Measurements from ENCODE around the gene PRR22.

Gene PRR22

GRCh38 chr19:5825178-5825577 lies 40.6 kb upstream of the PRR22 start:
- H3K36me3 ChIP-seq (ENCODE audit: control insufficient read depth, insufficient read depth, low read length), result no peaks in the 10 kb centered on the region
- no CpG with 5 or more reads among the region's 21 CpGs for WGBS (ENCODE audit: insufficient coverage, insufficient read length)
- no peak overlapping the region for H3K4me3 ChIP-seq (ENCODE audit: low read length)

GRCh38 chr19:5824751-5825150 lies 40.2 kb upstream of the PRR22 start:
- H3K9me3 ChIP-seq (ENCODE audit: control insufficient read depth, insufficient read depth, low read length), result no peaks in the 10 kb centered on the region
- no peak overlapping the region for H3K27ac ChIP-seq (ENCODE audit: low read length)
- WGBS (ENCODE audit: insufficient coverage, insufficient read length), result no CpG with 5 or more reads among the region's 10 CpGs
- H3K27me3 ChIP-seq (ENCODE audit: control insufficient read depth, insufficient read depth, low read length), result no peaks in the 10 kb centered on the region
- H3K4me1 ChIP-seq (ENCODE audit: control insufficient read depth, insufficient read depth, low read length), result peaks cover 5% of the 10 kb centered on the region
- H3K4me3 ChIP-seq (ENCODE audit: low read length), result no peak overlapping the region
- no peaks in the 10 kb centered on the region for H3K36me3 ChIP-seq (ENCODE audit: control insufficient read depth, insufficient read depth, low read length)
- DNase-seq (ENCODE audit: low read depth, low spot score), result no peak

More at GRCh38 chr19:5825178-5825577, 40.6 kb upstream of the PRR22 start:
- no peak for DNase-seq (ENCODE audit: low read depth, low spot score)
- Histone ChIP-seq H3K27ac (ENCODE audit: low read length) (no peak overlapping the region), H3K27me3 (ENCODE audit: control insufficient read depth, insufficient read depth, low read length) (no peaks in the 10 kb centered on the region), H3K4me1 (ENCODE audit: control insufficient read depth, insufficient read depth, low read length) (peaks cover 5% of the 10 kb centered on the region), H3K9me3 (ENCODE audit: control insufficient read depth, insufficient read depth, low read length) (no peaks in the 10 kb centered on the region)

- H3K4me1 ChIP-seq (ENCODE audit: control insufficient read depth, insufficient read depth, low read length), result peaks cover 5% of the 10 kb centered on the region
- H3K9me3 ChIP-seq (ENCODE audit: control insufficient read depth, insufficient read depth, low read length), result no peaks in the 10 kb centered on the region
- WGBS (ENCODE audit: insufficient coverage, insufficient read length), result no CpG with 5 or more reads among the region's 30 CpGs
- no peak for DNase-seq (ENCODE audit: low read depth, low spot score)
- H3K36me3 ChIP-seq (ENCODE audit: control insufficient read depth, insufficient read depth, low read length), result no peaks in the 10 kb centered on the region
- no peak overlapping the region for H3K27ac ChIP-seq (ENCODE audit: low read length)
- no peaks in the 10 kb centered on the region for H3K27me3 ChIP-seq (ENCODE audit: control insufficient read depth, insufficient read depth, low read length)
- H3K4me3 ChIP-seq (ENCODE audit: low read length), result no peak overlapping the region
Observed at GRCh38 chr19:5823579-5824281, 39.2 kb upstream of the PRR22 start.

DNA sequence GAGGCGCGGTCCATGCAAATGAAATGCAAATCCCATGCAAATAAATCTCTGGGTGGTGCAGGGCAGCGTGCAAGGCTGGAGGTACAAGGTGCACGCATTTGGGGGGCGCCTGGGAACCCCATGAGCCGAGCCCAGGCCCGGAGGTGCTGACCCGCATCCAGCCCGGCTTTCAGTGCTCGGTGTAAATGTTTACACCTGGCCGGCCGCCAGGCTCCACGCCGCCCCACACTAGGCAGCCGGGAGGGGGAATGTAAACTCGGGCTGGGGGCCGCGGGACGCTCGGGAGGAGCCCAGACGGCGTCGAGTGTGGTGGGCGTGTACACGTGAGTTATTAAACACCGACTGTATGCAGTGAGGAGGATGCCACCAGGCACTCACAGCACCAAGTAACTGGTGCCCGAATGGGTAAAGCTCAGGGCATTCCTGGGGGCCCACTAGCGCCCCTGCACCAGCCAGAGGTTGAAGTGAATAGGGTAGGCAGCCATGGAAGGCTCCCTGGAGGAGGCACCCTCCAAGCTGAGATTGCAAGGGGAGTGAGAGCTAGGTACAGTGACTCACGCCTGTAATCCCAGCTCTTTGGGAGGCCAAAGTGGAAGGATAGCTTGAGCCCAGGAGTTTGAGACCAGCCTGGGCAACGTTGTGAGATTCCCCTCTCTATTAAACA lies 37.8 kb upstream of the PRR22 start:
- Histone ChIP-seq H3K27ac (ENCODE audit: low read length) (no peak overlapping the region), H3K9me3 (ENCODE audit: control insufficient read depth, insufficient read depth, low read length) (no peaks in the 10 kb centered on the region), H3K36me3 (ENCODE audit: control insufficient read depth, insufficient read depth, low read length) (no peaks in the 10 kb centered on the region), H3K4me1 (ENCODE audit: control insufficient read depth, insufficient read depth, low read length) (peaks cover 5% of the 10 kb centered on the region), H3K4me3 (ENCODE audit: low read length) (no peak overlapping the region), H3K27me3 (ENCODE audit: control insufficient read depth, insufficient read depth, low read length) (no peaks in the 10 kb centered on the region)
- no CpG with 5 or more reads among the region's 30 CpGs for WGBS (ENCODE audit: insufficient coverage, insufficient read length)
- no peak for DNase-seq (ENCODE audit: low read depth, low spot score)

DNA sequence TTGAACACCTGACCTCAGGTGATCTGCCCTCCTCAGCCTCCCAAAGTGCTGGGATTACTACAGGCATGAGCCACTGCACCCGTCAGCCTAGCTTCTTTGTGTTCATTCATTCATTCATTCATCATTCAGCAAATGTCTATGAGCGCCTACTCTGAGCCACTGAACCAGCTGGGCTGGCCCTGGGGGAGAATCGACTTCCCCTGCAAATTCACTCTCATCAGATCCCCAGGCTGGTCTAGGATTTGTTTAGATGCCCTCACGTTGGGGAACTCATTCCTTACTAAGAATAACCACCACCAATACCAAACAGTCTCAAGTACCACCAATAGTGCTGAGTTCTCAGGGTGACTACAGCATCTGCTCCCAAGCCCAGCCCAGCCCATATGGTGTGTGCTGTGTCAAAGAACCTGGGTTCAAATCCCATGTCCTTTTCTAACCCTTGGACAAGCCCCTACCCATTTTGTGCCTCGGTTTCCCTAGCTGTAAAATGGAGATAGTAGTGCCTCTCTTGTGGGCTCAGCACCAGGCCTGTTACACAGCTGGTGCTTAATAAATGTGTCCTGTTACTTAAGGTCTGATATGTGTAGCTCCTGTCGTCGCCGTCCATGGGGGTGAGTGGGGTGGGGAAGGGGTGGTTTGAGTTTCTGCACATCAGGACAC lies 37.1 kb upstream of the PRR22 start:
- Histone ChIP-seq H3K4me1 (ENCODE audit: control insufficient read depth, insufficient read depth, low read length) (peaks cover 3% of the 10 kb centered on the region; the same call in 1 of the 2 replicates), H3K4me3 (ENCODE audit: low read length) (no peak overlapping the region), H3K36me3 (ENCODE audit: control insufficient read depth, insufficient read depth, low read length) (no peaks in the 10 kb centered on the region), H3K27ac (ENCODE audit: low read length) (no peak overlapping the region), H3K9me3 (ENCODE audit: control insufficient read depth, insufficient read depth, low read length) (no peaks in the 10 kb centered on the region), H3K27me3 (ENCODE audit: control insufficient read depth, insufficient read depth, low read length) (no peaks in the 10 kb centered on the region)
- no CpG with 5 or more reads among the region's 8 CpGs for WGBS (ENCODE audit: insufficient coverage, insufficient read length)
- DNase-seq (ENCODE audit: low read depth, low spot score), result no peak

DNA sequence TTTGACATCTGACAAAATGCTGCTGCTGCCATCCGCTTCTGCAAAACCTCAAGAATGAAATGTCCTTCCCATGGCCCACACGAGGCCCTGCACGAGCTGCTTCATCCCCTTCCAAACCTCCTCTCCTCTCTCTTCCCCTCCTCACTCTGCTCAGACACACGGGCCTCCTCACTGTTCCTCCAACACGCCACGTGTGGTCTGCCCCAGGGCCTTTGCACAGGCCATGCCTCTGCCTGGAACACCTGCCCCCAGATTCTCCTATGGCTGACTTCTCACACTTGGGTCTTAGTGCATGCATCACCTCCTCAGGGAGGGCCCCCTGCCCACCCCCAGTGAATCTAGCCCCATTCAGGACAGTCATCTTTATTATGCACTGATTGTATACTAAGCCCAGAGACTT lies 36.2 kb upstream of the PRR22 start:
- H3K36me3 ChIP-seq (ENCODE audit: control insufficient read depth, insufficient read depth, low read length), result no peaks in the 10 kb centered on the region
- WGBS (ENCODE audit: insufficient coverage, insufficient read length), result no CpG with 5 or more reads among the region's 6 CpGs
- no peak for DNase-seq (ENCODE audit: low read depth, low spot score)
- H3K9me3 ChIP-seq (ENCODE audit: control insufficient read depth, insufficient read depth, low read length), result no peaks in the 10 kb centered on the region
- H3K27me3 ChIP-seq (ENCODE audit: control insufficient read depth, insufficient read depth, low read length), result no peaks in the 10 kb centered on the region
- no peak overlapping the region for H3K27ac ChIP-seq (ENCODE audit: low read length)
- no peak overlapping the region for H3K4me3 ChIP-seq (ENCODE audit: low read length)
- no peaks in the 10 kb centered on the region for H3K4me1 ChIP-seq (ENCODE audit: control insufficient read depth, insufficient read depth, low read length)

DNA sequence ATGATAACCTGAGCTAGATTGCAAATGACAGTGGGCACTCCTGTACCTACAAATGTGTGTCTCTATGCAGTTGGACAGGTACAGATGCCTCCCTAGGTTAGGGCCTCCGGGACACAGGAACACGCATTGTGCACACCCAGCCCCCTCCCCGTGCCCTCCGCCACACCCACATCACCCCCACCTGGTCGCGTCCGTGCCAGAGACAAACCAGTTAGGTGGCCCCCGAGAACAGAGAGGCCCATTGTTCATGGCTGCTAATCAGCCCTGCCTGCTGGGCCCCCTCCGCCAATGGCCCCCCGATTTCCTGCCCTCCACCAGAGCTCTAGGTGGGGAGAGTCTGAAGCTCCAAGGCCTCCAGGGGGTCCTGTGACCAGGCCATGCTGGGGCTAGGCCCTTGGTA lies 34.0 kb upstream of the PRR22 start:
- no peak overlapping the region for H3K27ac ChIP-seq (ENCODE audit: low read length)
- no peaks in the 10 kb centered on the region for H3K9me3 ChIP-seq (ENCODE audit: control insufficient read depth, insufficient read depth, low read length)
- WGBS (ENCODE audit: insufficient coverage, insufficient read length), result no CpG with 5 or more reads among the region's 10 CpGs
- no peaks in the 10 kb centered on the region for H3K4me1 ChIP-seq (ENCODE audit: control insufficient read depth, insufficient read depth, low read length)
- no peaks in the 10 kb centered on the region for H3K36me3 ChIP-seq (ENCODE audit: control insufficient read depth, insufficient read depth, low read length)
- no peak for DNase-seq (ENCODE audit: low read depth, low spot score)
- no peak overlapping the region for H3K4me3 ChIP-seq (ENCODE audit: low read length)
- no peaks in the 10 kb centered on the region for H3K27me3 ChIP-seq (ENCODE audit: control insufficient read depth, insufficient read depth, low read length)

- WGBS (ENCODE audit: insufficient coverage, insufficient read length), result no CpG with 5 or more reads among the region's 2 CpGs
- H3K9me3 ChIP-seq (ENCODE audit: control insufficient read depth, insufficient read depth, low read length), result no peaks in the 10 kb centered on the region
- DNase-seq (ENCODE audit: low read depth, low spot score), result no peak
- no peak overlapping the region for H3K4me3 ChIP-seq (ENCODE audit: low read length)
- H3K27me3 ChIP-seq (ENCODE audit: control insufficient read depth, insufficient read depth, low read length), result no peaks in the 10 kb centered on the region
- H3K27ac ChIP-seq (ENCODE audit: low read length), result no peak overlapping the region
- no peaks in the 10 kb centered on the region for H3K4me1 ChIP-seq (ENCODE audit: control insufficient read depth, insufficient read depth, low read length)
- H3K36me3 ChIP-seq (ENCODE audit: control insufficient read depth, insufficient read depth, low read length), result no peaks in the 10 kb centered on the region
Observed at GRCh38 chr19:5817218-5817617, 32.7 kb upstream of the PRR22 start.

DNA sequence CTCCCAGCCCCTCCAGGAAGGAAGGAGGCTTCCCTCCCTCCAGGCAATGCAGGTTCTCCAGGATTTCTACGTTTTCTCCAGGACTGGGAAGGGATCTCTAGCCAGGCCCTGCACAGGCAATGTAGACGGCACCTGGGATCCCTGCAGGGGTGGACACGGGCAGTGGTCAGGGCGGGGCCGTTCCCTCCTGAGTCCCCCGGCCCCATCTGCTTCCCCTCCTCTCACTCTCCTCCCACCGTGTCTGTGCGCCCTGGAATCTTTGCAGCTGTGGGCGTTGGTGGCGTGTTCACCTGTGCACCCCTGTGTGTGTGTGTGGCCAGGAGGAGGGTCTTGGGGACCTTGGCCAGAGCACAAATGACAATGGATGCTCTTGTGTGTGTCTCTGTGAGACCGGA lies 30.3 kb upstream of the PRR22 start:
- Histone ChIP-seq H3K36me3 (ENCODE audit: control insufficient read depth, insufficient read depth, low read length) (no peaks in the 10 kb centered on the region), H3K27me3 (ENCODE audit: control insufficient read depth, insufficient read depth, low read length) (no peaks in the 10 kb centered on the region), H3K4me1 (ENCODE audit: control insufficient read depth, insufficient read depth, low read length) (no peaks in the 10 kb centered on the region), H3K4me3 (ENCODE audit: low read length) (no peak overlapping the region), H3K27ac (ENCODE audit: low read length) (no peak overlapping the region), H3K9me3 (ENCODE audit: control insufficient read depth, insufficient read depth, low read length) (no peaks in the 10 kb centered on the region)
- no peak for DNase-seq (ENCODE audit: low read depth, low spot score)
- no CpG with 5 or more reads among the region's 11 CpGs for WGBS (ENCODE audit: insufficient coverage, insufficient read length)

DNA sequence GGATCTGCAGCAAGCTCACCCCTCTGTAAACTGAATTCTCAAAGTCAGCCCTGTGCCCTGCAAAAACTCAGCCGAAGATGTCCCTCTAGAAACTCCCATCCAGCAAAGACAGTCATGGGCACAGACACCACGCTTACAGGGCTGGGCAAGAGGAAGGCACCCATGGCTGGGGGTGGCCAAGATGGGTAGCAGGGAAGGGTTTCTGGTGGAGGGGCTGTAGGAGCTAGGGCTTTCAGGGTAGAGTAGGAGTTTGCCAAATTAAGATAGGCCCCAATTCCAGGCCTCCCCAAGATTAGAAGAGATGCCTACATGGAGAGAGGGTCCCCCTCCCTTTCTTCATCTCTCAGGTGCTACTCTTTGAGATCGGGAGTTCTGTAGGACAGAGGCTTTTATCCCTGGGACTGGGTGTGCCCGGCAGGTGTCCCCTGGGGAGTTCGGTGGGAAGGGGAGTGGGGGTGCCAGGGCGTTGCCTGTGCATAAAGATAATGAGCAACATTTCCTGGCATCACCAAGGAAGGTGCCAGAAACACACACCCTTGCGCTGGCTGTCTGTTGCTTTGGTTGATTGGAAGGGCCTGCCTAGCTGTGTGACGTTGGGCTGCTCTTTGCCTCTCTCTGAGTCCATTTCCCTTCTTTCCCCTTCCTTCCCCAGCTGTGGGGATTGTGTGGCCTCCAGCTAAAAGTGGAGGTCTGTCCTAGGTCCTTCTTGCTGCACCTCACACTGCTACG lies 29.7 kb upstream of the PRR22 start:
- H3K9me3 ChIP-seq (ENCODE audit: control insufficient read depth, insufficient read depth, low read length), result no peaks in the 10 kb centered on the region
- no peak for DNase-seq (ENCODE audit: low read depth, low spot score)
- H3K27me3 ChIP-seq (ENCODE audit: control insufficient read depth, insufficient read depth, low read length), result no peaks in the 10 kb centered on the region
- no CpG with 5 or more reads among the region's 9 CpGs for WGBS (ENCODE audit: insufficient coverage, insufficient read length)
- H3K27ac ChIP-seq (ENCODE audit: low read length), result no peak overlapping the region
- H3K4me1 ChIP-seq (ENCODE audit: control insufficient read depth, insufficient read depth, low read length), result no peaks in the 10 kb centered on the region
- H3K4me3 ChIP-seq (ENCODE audit: low read length), result no peak overlapping the region
- H3K36me3 ChIP-seq (ENCODE audit: control insufficient read depth, insufficient read depth, low read length), result no peaks in the 10 kb centered on the region
